Ishikawa (cell line): ENCODE data around the gene KLHDC7B.

Experiments
- CREB1 ChIP-seq: IDR thresholded peaks from 2 replicates; pipeline ENCODE4 v1.6.1; 2012; ENCODE audit warnings: low read depth
- EP300 ChIP-seq: IDR thresholded peaks from 2 replicates; pipeline ENCODE4 v1.6.1; 2012; ENCODE audit warnings: borderline replicate concordance
- RAD21 ChIP-seq: IDR thresholded peaks from 2 replicates; pipeline ENCODE4 v1.6.1; 2012; ENCODE audit warnings: low read depth
- TEAD4 ChIP-seq: IDR thresholded peaks from 2 replicates; pipeline ENCODE4 v1.6.1; 2012
- YY1 ChIP-seq: IDR thresholded peaks from 2 replicates; pipeline ENCODE4 v1.6.1; 2012; ENCODE audit warnings: low read depth
- TF ChIP-seq, protein P1 (sequence below): IDR thresholded peaks from 2 replicates; pipeline ENCODE4 v1.6.1; 2012
- TF ChIP-seq, protein P2 (sequence below): IDR thresholded peaks from 2 replicates; pipeline ENCODE4 v1.6.1; 2012; ENCODE audit warnings: low read depth, mild to moderate bottlenecking

DNA sequence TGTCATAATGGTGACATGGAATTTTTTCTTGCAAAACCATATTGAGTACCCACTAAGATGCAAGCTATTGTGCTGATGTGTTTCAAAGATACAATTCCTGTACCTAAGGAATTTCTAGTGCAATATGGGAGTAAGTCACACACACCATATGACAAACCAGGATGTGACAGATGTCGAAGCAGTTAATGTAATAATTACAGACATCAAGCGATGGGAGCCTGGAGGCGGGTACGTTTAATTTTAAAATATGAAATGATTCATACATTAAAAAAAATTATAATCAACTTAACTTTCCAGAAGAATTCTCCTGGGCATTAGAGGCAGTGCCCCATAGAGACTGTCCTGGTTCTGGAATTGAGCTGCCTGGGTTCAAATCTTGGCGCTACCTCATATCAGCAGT, 11.0 kb downstream of the KLHDC7B start:
- TF ChIP-seq YY1 (no peak), TEAD4 (no peak), RAD21 (no peak), EP300 (no peak), CREB1 (no peak)
- TF ChIP-seq, protein P1, sequence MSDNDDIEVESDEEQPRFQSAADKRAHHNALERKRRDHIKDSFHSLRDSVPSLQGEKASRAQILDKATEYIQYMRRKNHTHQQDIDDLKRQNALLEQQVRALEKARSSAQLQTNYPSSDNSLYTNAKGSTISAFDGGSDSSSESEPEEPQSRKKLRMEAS = no peak
- TF ChIP-seq, protein P2, sequence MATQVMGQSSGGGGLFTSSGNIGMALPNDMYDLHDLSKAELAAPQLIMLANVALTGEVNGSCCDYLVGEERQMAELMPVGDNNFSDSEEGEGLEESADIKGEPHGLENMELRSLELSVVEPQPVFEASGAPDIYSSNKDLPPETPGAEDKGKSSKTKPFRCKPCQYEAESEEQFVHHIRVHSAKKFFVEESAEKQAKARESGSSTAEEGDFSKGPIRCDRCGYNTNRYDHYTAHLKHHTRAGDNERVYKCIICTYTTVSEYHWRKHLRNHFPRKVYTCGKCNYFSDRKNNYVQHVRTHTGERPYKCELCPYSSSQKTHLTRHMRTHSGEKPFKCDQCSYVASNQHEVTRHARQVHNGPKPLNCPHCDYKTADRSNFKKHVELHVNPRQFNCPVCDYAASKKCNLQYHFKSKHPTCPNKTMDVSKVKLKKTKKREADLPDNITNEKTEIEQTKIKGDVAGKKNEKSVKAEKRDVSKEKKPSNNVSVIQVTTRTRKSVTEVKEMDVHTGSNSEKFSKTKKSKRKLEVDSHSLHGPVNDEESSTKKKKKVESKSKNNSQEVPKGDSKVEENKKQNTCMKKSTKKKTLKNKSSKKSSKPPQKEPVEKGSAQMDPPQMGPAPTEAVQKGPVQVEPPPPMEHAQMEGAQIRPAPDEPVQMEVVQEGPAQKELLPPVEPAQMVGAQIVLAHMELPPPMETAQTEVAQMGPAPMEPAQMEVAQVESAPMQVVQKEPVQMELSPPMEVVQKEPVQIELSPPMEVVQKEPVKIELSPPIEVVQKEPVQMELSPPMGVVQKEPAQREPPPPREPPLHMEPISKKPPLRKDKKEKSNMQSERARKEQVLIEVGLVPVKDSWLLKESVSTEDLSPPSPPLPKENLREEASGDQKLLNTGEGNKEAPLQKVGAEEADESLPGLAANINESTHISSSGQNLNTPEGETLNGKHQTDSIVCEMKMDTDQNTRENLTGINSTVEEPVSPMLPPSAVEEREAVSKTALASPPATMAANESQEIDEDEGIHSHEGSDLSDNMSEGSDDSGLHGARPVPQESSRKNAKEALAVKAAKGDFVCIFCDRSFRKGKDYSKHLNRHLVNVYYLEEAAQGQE = no peak
